HG03064 (cell line): ENCODE measurements around the gene OTOP3.

Source experiments
- ATAC-seq: cut with Tn5 transposase; IDR thresholded peaks from one replicate; pipeline ENCODE4 v1.9.1; 2021; ENCODE audit warnings: low read depth; ENCODE audit not compliant: unreplicated experiment

Gene OTOP3

DNA sequence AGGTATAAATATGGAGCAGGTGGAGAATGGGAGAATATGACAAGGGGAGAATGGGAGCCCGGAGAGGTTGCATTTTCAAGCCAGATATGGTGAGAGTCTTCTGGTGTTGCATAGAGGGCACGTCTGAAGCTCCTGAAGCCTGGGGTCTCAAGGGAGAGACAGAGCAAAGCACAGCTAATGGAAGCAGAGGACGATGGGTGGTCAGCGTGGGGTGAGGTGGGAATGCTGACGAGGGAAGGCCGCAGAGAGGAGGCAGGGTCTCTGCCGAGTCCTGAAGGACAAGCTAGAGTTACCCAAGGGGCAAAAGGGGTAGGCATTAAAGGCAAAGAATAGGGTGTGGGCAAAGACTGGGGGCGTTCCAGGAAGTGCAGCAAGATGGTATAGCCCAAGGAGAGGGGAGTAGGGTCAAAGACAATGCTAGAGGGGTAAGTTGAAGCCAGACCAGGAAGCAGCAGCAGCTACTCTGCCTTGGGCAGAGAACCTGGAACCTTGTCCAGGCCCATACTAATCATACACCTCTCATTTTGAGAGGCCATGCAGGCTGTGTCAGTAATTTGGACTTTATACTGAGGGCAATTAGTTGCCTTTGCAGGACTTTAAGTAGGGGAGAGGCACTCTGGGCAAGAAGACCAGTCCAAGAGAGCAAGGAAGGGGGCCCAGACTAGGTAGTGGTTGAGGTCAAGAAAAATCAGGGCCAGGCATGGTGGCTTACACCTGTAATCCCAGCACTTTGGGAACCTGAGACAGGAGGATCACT is 2.7 kb downstream of the OTOP3 start:
- no peak for ATAC-seq

GRCh38 chr17:74939534-74939933 is 3.8 kb downstream of the OTOP3 start:
- ATAC-seq: no peak

- no peak for ATAC-seq
Measured at GRCh38 chr17:74941128-74941725, 5.5 kb downstream of the OTOP3 start.

DNA sequence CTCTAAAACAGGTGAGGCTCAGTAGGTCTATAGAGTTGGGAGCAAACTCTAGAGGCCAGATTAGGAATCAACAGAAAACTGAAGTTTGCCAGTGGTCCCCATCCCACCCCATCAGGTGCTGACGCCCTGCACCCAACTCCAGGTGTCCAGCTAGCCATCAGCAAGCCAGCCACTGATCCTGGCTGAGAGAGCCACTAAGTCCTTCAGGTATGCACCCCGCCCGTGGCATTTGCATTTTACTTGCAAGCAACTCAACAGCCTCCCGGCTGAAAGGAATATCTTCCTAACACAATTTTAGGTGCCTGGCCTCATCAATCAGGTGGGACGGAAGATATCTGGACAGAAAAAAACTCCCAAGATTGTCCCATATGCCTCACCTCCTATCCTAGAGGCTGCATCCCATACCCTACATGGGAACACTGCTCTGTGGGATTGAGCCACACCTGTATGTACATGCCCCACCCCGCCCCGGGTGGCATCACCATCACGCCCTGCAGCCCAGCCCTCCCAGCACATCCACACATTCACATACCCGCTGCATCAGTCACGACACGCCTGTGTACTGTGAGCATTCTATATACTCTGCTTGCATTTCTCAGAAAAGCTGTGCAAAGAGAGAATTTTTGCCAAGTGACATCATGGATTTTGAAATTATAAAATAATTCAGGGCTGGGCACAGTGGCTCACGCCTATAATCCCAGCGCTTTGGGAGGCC is 8.3 kb downstream of the OTOP3 start:
- no peak for ATAC-seq

DNA sequence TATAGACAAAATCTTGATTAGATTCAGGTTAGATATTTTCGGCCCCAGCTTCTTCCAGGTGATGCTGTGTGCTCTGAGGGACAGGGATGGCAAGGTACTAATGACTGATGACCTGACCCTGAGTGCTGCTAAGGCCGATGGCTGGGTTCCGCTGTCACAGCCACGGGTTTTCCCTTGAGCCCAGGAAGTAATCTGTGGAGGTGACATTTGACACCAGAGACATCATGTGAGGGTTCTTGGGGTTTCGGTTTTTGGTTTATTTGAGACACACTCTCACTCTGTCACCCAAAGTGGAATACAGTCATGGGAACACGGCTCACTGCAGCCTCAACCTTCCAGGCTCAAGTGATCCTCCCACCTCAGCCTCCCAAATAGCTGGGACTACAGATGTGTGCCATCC is 9.8 kb downstream of the OTOP3 start:
- no peak for ATAC-seq

DNA sequence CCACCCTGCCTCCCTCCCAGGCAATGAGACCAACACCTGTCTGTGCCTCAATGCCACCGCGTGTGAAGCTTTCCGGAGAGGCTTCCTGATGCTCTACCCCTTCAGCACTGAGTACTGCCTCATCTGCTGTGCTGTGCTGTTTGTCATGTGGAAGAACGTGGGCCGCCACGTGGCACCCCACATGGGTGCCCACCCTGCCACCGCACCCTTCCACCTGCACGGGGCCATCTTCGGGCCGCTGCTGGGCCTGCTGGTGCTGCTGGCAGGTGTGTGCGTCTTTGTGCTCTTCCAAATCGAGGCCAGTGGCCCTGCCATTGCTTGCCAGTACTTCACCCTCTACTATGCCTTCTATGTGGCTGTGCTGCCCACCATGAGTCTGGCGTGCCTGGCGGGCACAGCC is 10.9 kb downstream of the OTOP3 start:
- no peak for ATAC-seq

DNA sequence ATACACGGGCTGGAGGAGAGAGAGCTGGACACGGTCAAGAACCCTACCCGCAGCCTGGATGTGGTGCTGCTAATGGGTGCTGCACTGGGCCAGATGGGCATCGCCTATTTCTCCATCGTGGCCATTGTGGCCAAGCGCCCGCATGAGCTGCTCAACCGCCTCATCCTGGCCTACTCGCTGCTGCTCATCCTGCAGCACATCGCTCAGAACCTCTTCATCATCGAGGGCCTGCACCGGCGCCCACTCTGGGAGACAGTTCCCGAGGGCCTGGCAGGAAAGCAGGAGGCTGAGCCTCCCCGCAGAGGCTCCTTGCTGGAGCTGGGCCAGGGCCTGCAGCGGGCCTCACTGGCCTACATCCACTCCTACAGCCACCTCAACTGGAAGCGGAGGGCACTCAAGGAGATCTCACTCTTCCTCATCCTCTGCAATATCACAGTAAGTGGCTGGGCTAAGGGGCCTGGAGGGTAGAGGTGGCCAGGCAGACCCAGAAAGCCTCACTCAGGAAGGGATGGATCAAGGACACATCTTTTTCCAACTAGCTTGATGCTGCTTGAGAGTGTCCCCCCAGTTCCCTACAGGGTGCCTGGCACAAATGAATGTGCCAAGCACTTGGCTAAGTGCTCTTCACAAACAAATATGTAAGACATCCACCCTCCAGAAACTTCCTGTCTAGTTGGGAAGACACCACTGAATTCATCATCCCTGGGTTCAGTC is 11.5 kb downstream of the OTOP3 start:
- ATAC-seq: no peak

DNA sequence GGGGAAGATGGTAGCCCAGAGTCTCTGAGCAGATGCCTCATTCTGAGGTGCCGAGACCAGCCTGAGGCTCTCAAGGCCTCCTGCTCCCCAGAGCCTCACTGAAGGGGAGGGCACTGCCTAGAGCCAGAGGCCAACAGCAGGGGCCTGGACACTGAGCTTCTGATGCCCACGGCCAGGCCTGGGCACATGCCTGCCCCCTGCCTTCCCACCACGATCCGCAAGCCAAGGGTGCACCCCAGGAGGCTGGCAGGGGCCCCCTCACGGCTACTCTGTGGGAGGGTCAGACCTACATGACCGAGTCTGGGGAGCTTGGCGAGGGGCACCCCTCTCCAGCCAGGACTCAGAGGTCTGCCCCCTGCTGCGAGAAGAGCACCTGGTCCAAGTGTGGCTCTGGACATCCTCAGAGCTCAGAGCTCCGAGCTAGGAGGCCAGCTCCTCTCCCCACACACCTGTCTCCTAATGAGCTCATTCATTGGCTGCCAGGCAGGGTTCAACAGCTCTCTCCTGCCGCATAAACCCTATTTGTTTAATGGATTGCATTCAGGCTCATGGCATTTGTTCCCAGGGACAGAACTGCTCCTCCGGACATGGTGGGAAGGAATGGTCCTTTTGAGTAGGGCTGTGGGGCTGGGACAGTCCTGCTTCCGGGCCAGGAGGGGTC is 13.9 kb downstream of the OTOP3 start:
- no peak for ATAC-seq

- no peak for ATAC-seq
Measured at GRCh38 chr17:74950207-74950606, 14.5 kb downstream of the OTOP3 start.

GRCh38 chr17:74951065-74951464 is 15.4 kb downstream of the OTOP3 start:
- no peak for ATAC-seq

GRCh38 chr17:74951680-74952421 is 16.2 kb downstream of the OTOP3 start:
- no peak for ATAC-seq

GRCh38 chr17:74952431-74953133 is 16.9 kb downstream of the OTOP3 start:
- ATAC-seq: no peak

DNA sequence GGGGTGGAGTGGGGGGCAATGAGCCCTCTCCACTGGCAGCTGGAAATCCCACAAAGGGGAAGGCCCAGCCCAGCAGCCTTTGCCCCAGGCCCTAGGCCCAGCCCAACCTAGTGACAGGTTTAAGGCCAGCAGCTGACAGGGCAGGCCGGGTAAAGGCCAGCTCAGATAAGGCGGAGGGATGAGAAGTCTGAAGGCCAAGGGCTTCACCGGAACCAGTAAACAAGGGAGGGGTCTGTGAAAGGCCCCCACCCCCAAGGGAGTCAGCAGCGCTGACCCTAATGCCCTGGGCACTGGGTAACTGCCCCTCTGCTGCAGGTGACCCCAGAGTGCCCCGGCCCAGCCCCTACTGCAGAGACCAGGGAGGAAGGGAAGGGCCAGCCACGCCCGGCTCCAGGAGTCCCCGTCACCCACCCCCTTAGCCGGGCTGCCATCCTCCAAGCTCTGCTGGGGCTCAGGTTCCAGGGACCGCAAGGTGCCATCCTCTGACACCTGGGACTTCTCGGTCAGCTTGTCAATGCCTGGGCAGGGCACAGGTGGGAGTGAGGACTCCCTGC is 17.5 kb downstream of the OTOP3 start:
- no peak for ATAC-seq

- ATAC-seq: no peak
Measured at GRCh38 chr17:74954115-74954514, 18.4 kb downstream of the OTOP3 start.

- no peak for ATAC-seq
Measured at GRCh38 chr17:74954665-74955421, 19.1 kb downstream of the OTOP3 start.

GRCh38 chr17:74956093-74956492 is 20.4 kb downstream of the OTOP3 start:
- no peak for ATAC-seq

DNA sequence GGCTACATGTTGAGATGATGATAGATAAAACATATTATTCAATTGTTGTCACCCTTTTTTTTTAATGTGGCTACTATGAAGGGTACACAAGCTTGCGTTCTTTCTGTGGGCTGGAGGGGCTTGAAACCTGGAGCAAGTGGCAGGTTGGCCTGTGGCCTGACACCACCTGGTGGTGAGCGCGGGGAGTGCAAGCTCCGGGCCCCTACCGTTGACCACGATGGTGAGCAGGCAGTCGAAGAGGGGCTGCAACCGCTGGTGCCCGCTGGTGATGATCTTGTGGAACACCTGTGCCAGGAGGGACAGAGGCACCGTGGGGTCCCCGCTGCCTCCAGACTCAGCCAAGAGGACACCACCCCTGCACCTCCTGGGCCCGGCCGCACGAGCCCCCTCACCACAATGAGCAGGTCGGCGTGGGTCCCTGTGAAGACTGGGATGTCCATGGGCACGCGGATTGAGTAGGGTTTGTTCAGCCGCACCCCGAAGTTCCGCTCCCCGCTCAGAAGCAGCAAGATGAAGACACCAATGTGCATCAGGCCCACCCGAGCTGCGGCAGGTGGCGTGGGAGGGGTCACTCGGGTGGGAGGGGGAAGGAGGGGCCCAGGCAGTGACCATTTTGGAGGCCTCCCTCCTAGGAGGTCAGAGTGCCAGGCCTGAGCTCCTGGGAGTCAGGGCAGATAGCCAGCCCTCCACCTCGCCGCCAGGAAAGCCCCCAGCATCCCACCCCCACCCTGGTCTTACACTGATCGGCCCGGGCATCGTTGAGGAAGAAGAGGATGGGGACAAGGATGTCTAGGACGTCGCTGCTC is 22.4 kb downstream of the OTOP3 start:
- no peak for ATAC-seq
